ENCODE measurements around the gene RNU2-1. TPM values are rescaled to one million over a fixed set of nuclear protein-coding genes. Genes with fewer than 3 reads are reported as not detected.
"Not testable (repeated sequence)": the region's sequence is repeated elsewhere in the genome, so short reads cannot be mapped to it uniquely, and the experiment has no call there.

The RNU2-1 gene
- total RNA-seq, 1 donor from 2014 or later: 5,011 TPM

DNA sequence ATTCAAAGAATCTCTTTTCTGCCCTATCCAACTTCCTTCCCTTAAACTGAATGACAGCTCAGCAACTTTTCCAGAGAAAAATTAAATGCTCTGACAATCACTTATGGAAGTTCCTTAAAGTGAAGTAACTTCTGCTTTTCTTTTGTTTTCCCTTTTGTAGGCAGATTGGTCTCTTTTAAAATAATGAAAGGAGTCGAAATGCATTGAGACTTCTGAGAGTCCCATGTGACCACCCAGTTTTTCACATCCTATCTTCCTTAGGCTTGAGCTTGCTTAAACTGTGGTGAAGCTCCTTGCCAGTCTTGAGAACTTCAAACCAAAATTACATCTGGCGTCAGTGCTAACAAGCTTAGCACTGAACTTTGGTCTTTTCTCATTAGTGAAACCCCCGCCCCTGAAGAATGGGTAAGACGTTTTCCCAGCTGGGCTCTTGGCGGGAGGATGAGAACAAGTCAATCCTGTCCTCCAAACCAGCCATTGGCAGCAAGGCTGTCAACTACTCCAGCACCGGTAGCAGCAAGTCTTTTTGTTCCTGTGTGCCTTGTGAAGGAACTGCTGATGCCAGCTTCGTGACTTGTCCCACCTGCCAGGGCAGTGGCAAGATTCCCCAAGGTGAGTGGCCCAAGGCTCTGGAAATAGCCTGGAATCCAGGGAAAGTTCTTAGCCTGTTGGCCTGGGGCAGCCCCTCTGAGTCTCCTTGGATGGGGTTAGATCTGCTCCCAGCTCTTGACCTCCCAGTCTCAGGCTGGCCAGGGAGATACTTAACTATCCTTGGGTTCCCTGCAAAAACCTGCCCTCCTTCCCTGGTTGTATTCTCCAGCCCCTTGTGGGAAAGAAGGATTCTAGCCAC lies 20.9 kb downstream of the RNU2-1 start:
- peaks cover 27% of the 10 kb centered on the region for H3K4me1 Mint-ChIP-seq (ENCODE audit: unreplicated experiment)
- no peaks in the 10 kb centered on the region for H3K27me3 Mint-ChIP-seq (ENCODE audit: unreplicated experiment)
- peaks cover 28% of the 10 kb centered on the region for H3K36me3 Mint-ChIP-seq (ENCODE audit: unreplicated experiment)
- H3K4me3 Mint-ChIP-seq (ENCODE audit: unreplicated experiment): peak overlapping the region; percentile 96
- peak overlapping the region; percentile 95 for H3K27ac Mint-ChIP-seq (ENCODE audit: unreplicated experiment)
- TF ChIP-seq, protein P1, sequence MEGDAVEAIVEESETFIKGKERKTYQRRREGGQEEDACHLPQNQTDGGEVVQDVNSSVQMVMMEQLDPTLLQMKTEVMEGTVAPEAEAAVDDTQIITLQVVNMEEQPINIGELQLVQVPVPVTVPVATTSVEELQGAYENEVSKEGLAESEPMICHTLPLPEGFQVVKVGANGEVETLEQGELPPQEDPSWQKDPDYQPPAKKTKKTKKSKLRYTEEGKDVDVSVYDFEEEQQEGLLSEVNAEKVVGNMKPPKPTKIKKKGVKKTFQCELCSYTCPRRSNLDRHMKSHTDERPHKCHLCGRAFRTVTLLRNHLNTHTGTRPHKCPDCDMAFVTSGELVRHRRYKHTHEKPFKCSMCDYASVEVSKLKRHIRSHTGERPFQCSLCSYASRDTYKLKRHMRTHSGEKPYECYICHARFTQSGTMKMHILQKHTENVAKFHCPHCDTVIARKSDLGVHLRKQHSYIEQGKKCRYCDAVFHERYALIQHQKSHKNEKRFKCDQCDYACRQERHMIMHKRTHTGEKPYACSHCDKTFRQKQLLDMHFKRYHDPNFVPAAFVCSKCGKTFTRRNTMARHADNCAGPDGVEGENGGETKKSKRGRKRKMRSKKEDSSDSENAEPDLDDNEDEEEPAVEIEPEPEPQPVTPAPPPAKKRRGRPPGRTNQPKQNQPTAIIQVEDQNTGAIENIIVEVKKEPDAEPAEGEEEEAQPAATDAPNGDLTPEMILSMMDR (IDR thresholded peaks at IDR 0.05): no peak
- no peak for DNase-seq (ENCODE audit: extremely low spot score, unreplicated experiment)
- H3K9me3 Mint-ChIP-seq (ENCODE audit: unreplicated experiment): no peaks in the 10 kb centered on the region

DNA sequence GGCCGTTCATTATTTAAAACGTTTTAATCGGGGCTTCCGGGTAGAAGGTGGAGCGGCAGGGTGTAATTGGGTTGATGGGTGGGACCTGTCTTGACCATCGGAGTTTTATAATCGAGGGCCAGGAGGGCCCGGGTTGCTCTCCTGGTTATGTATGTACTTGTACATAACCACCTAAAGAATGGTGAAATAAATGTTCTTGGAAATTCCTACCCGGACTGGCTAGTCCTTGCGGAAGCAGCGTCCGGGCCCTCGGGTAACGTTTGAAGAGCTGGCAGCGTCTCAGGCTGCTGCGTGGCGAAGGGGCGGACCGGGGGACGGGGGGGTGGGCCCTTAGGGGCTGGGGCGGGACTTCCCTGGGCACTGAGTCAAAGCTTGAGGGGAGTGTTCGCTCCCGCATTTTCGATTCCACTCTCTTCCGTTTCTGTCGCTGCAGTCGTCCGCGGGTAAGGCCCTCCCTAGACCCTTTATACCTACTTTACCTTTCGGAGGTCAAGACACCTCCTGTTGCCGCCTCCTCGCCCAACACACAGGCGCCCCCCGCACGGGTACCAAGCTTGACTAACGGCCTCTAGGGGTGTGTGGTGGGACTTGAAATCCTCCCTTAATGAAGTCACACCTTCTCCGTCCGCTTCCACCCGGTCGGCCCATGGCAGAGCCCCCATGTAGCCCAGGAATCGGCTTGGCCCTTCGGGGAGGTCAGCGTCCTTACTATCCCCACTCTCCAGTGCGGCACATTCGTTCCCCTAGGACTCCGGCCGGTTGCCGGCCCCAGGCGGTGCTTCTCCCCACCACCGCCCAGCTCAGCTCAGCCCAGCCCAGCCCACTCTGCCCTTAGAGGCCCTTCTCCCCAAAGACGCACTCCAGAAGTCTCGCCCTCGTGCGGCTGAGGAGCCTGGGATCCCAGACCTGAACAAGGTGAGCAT lies 22.0 kb downstream of the RNU2-1 start, which contains the start of gene TMEM106A:
Gene TMEM106A (plus strand): TSS at position 396 of the 923 bp plus-strand sequence. CDS start 1,167 bp downstream, outside the sequence.
- DNase-seq (ENCODE audit: extremely low spot score, unreplicated experiment): peak; percentile 91
- H3K36me3 Mint-ChIP-seq (ENCODE audit: unreplicated experiment): peaks cover 31% of the 10 kb centered on the region

DNA sequence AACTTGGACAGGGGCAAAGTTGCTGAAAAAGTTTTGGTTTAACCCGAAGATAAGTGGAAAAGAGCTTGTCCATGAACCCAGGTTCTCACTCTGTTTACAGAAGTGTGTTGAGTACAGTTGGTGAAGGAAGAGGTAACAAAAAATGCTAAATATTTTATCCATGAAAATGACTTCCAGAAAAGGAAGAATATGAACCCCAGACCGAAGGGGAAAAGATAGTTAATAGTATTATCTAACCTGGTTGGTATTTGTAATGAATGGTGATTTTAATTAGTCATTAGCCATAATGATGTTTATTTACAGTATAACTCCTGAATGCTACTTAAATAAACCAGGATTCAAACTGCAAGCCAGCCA lies 22.7 kb downstream of the RNU2-1 start:
- Mint-ChIP-seq H3K36me3 (ENCODE audit: unreplicated experiment) (peaks cover 32% of the 10 kb centered on the region), H3K4me3 (ENCODE audit: unreplicated experiment) (peak overlapping the region; percentile 96), H3K9me3 (ENCODE audit: unreplicated experiment) (no peaks in the 10 kb centered on the region), H3K27ac (ENCODE audit: unreplicated experiment) (peak overlapping the region; percentile 95), H3K4me1 (ENCODE audit: unreplicated experiment) (peaks cover 27% of the 10 kb centered on the region), H3K27me3 (ENCODE audit: unreplicated experiment) (no peaks in the 10 kb centered on the region)
- DNase-seq (ENCODE audit: extremely low spot score, unreplicated experiment): no peak
- TF ChIP-seq, protein P1 (IDR thresholded peaks at IDR 0.05): no peak

More for the DNA sequence above, 22.0 kb downstream of the RNU2-1 start, which contains the start of gene TMEM106A:
- Mint-ChIP-seq H3K27me3 (ENCODE audit: unreplicated experiment) (no peaks in the 10 kb centered on the region), H3K4me1 (ENCODE audit: unreplicated experiment) (peaks cover 27% of the 10 kb centered on the region), H3K4me3 (ENCODE audit: unreplicated experiment) (peak within 1 kb of the TSS; percentile 96), H3K9me3 (ENCODE audit: unreplicated experiment) (no peaks in the 10 kb centered on the region), H3K27ac (ENCODE audit: unreplicated experiment) (peak within 1 kb of the TSS; percentile 95)
- TF ChIP-seq, protein P1 (IDR thresholded peaks at IDR 0.05): peak; percentile 46

GRCh38 chr17:43210576-43210975 lies 23.2 kb downstream of the RNU2-1 start:
- H3K27ac Mint-ChIP-seq (ENCODE audit: unreplicated experiment): peak overlapping the region; percentile 95
- no peaks in the 10 kb centered on the region for H3K9me3 Mint-ChIP-seq (ENCODE audit: unreplicated experiment)
- peak overlapping the region; percentile 96 for H3K4me3 Mint-ChIP-seq (ENCODE audit: unreplicated experiment)
- TF ChIP-seq, protein P1 (IDR thresholded peaks at IDR 0.05): no peak
- peaks cover 27% of the 10 kb centered on the region for H3K4me1 Mint-ChIP-seq (ENCODE audit: unreplicated experiment)
- DNase-seq (ENCODE audit: extremely low spot score, unreplicated experiment): no peak
- peaks cover 30% of the 10 kb centered on the region for H3K36me3 Mint-ChIP-seq (ENCODE audit: unreplicated experiment)
- no peaks in the 10 kb centered on the region for H3K27me3 Mint-ChIP-seq (ENCODE audit: unreplicated experiment)

- DNase-seq (ENCODE audit: extremely low spot score, unreplicated experiment); H3K27me3 Mint-ChIP-seq (ENCODE audit: unreplicated experiment); H3K27ac Mint-ChIP-seq (ENCODE audit: unreplicated experiment); H3K4me3 Mint-ChIP-seq (ENCODE audit: unreplicated experiment); H3K4me1 Mint-ChIP-seq (ENCODE audit: unreplicated experiment); H3K9me3 Mint-ChIP-seq (ENCODE audit: unreplicated experiment): not testable (repeated sequence)
- H3K36me3 Mint-ChIP-seq (ENCODE audit: unreplicated experiment): peaks cover 52% of the 10 kb centered on the region
Observed at GRCh38 chr17:43203013-43203412, 30.8 kb downstream of the RNU2-1 start.

Measured in osteocyte (in vitro differentiated cells).